Measurements from ENCODE around the gene TAGLN2.

- TF ChIP-seq EZH2 (IDR thresholded peaks at IDR 0.05) (no peak), POLR2AphosphoS5 (IDR thresholded peaks at IDR 0.05; ENCODE audit: borderline replicate concordance, low read depth, low read length) (no peak), FOXP2 (optimal IDR thresholded peaks at IDR 0.05; ENCODE audit: control extremely low read depth, extremely low read length, insufficient read depth) (no peak)
Observed at GRCh38 chr1:159936273-159936904, 11.1 kb upstream of the TAGLN2 start.

Data from SK-N-MC (cell line).